Upper lobe of left lung (tissue), 6 donors: Measurements from ENCODE around the gene ADM. TPM values are rescaled to one million over a fixed set of nuclear protein-coding genes. Genes with fewer than 3 reads are reported as not detected.

Experiments
- ATAC-seq, 2 donors: fragments of 200-7000 bp; cut with Tn5 transposase; one replicate each; pipeline ENCODE4 v1.9.1; 2022; ENCODE audit warnings: mild to moderate bottlenecking in 2 of 2, moderate library complexity in 2 of 2; ENCODE audit not compliant: low FRiP score in 2 of 2
- DNase-seq, 2 donors: peaks; one replicate each; pipeline ENCODE4 v3.0.0-alpha.2; 2019 to 2020
- H3K27ac ChIP-seq, 4 donors: fragments of 200-600 bp; sonication (generic); one replicate each; pipeline ENCODE4 v1.5.1; 2016 to 2019
- H3K27me3 ChIP-seq, 4 donors: fragments of 200-600 bp; sonication (generic); one replicate each; pipeline ENCODE4 v1.5.1; 2017 to 2019
- H3K36me3 ChIP-seq, 4 donors: fragments of 200-600 bp; sonication (generic); one replicate each; pipeline ENCODE4 v1.5.1; 2016 to 2019
- H3K4me1 ChIP-seq, 4 donors: fragments of 200-600 bp; sonication (generic); one replicate each; pipeline ENCODE4 v1.5.1; 2018 to 2019
- H3K4me3 ChIP-seq, 4 donors: fragments of 200-600 bp; sonication (generic); one replicate each; pipeline ENCODE4 v1.5.1; 2017 to 2019; ENCODE audit warnings: mild to moderate bottlenecking in 2 of 4, moderate library complexity in 1 of 4
- H3K9me3 ChIP-seq, 4 donors: fragments of 200-600 bp; sonication (generic); one replicate each; pipeline ENCODE4 v1.5.1; 2018 to 2019
- CTCF ChIP-seq, 6 experiments: fragments of 450-650 bp in 4 of 6; fragments of 200-600 bp in 2 of 6; sonication (generic) in 2 of 6; IDR thresholded peaks; one replicate each; pipeline ENCODE4 v1.5.1; 2016 to 2019; ENCODE audit warnings: antibody characterized with exemption in 6 of 6
- EP300 ChIP-seq, 4 donors: sonication (generic); formaldehyde crosslinking; IDR thresholded peaks; one replicate each; pipeline ENCODE4 v1.5.1; 2017; ENCODE audit warnings: antibody characterized with exemption in 4 of 4, control low read depth in 2 of 4
- POLR2A ChIP-seq, 4 donors: fragments of 450-650 bp; IDR thresholded peaks; one replicate each; pipeline ENCODE4 v1.5.1; 2016 to 2017; ENCODE audit warnings: antibody characterized with exemption in 4 of 4, mild to moderate bottlenecking in 2 of 4
- POLR2AphosphoS5 ChIP-seq, 2 donors: sonication (generic); formaldehyde crosslinking; IDR thresholded peaks; one replicate each; pipeline ENCODE4 v1.5.1; 2017; ENCODE audit warnings: antibody characterized with exemption in 2 of 2
- WGBS, 2 donors: methylation state at CpG; one replicate each; pipeline ENCODE4 v1.1.5; 2017 to 2018; 5-methylcytosine and 5-hydroxymethylcytosine counted together
- total RNA-seq, 6 donors: library from RNA; depleted of rRNA in 4 of 6; stranded (reverse); fragments of >200 nt in 4 of 6; gene quantifications; one replicate each; pipeline versions ENCODE4 v1.1.0 to v1.2.1, GENCODE V29; 2016 to 2021
- donor health status: DM: no; HTN: no; CAD: no; lungs with moderate emphysema.
- donor health status: DM: no; HTN: yes; CAD: no; lungs with severe emphysema.

ADM gene
- total RNA-seq, 6 donors from 2014 or later, result 20.4 to 54.3 (median 46.9) TPM

- H3K4me3 ChIP-seq, result peak overlapping the region; percentile 41 to 80 (median 58)
- DNase-seq (peak; percentile 93), ATAC-seq (peak; percentile 45 to 72)
- peaks cover 0 to 8% (median 2%) of the 10 kb centered on the region in 4 donors for H3K27me3 ChIP-seq
- H3K4me1 ChIP-seq, result peaks cover 26 to 68% (median 57%) of the 10 kb centered on the region in 4 donors
- H3K9me3 ChIP-seq, result no peaks in the 10 kb centered on the region
- peak overlapping the region; percentile 85 to 92 (median 86) for H3K27ac ChIP-seq
- H3K36me3 ChIP-seq, result peaks cover 0 to 7% (median 0%) of the 10 kb centered on the region in 4 donors
- 1 to 2% methylated on average over 15 to 52 of the region's 56 CpGs for WGBS, 2 donors
- TF ChIP-seq POLR2A (IDR thresholded peaks at IDR 0.05), result peak in 3 of 4 donors; percentile 31 to 63 (median 57)
- TF ChIP-seq EP300 (IDR thresholded peaks at IDR 0.05), result peak in 1 of 4 donors; percentile 63
- peak; percentile 75 to 88 for TF ChIP-seq POLR2AphosphoS5 (IDR thresholded peaks at IDR 0.05)
- TF ChIP-seq CTCF (IDR thresholded peaks at IDR 0.05), result peak in 1 of 6 experiments; percentile 21
Measured at GRCh38 chr11:10302744-10303557, 1.9 kb upstream of the ADM start.

GRCh38 chr11:10303558-10304363 is 1.1 kb upstream of the ADM start:
- ATAC-seq, result peak in 1 of 2 donors; percentile 20
- H3K27me3 ChIP-seq, result peaks cover 0 to 8% (median 2%) of the 10 kb centered on the region in 4 donors
- WGBS, 2 donors, result 18 to 19% methylated on average over 16 to 29 of the region's 29 CpGs
- no peaks in the 10 kb centered on the region for H3K9me3 ChIP-seq
- peaks cover 0 to 7% (median 0%) of the 10 kb centered on the region in 4 donors for H3K36me3 ChIP-seq
- TF ChIP-seq EP300 (IDR thresholded peaks at IDR 0.05) (peak in 1 of 4 donors; percentile 12), POLR2AphosphoS5 (IDR thresholded peaks at IDR 0.05) (peak; percentile 11 to 43), CTCF (IDR thresholded peaks at IDR 0.05) (no peak), POLR2A (IDR thresholded peaks at IDR 0.05) (peak in 1 of 4 donors; percentile 60)
- peaks cover 35 to 68% (median 63%) of the 10 kb centered on the region in 4 donors for H3K4me1 ChIP-seq
- H3K27ac ChIP-seq, result peak overlapping the region; percentile 85 to 92 (median 86)
- peak; percentile 66 to 86 for DNase-seq
- H3K4me3 ChIP-seq, result peak overlapping the region; percentile 41 to 80 (median 58)

DNA sequence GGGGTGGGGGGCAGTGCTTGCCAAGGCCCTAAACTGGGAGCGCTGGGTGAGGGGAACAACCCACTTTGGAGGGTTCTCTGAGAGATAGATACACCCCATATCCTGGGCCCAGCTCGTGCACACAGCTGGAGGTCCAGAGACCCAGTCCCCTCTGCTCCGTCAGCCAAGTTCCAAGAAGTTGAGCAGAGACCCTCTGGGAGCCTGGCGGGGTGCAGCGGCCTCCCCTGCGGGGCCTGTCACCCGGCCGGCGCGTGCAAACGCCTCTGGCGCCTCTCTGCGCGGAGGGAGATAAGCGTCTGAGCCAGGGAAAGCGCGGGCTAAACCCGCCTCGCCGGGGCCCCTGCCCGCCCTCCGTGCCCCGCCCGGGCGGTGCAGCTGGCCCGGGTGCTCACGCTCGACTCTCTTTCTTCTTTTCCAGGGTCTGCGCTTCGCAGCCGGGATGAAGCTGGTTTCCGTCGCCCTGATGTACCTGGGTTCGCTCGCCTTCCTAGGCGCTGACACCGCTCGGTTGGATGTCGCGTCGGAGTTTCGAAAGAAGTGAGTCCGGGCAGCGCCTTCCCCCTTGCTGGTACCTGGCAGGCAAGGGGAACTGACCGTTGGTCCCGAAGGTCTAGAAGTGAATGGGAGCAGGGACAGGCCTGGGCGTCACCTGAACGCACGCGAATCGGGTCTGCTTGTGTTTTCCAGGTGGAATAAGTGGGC is 540 bp downstream of the ADM start:
- ATAC-seq (peak in 1 of 2 donors; percentile 9), DNase-seq (peak; percentile 64 to 89)
- Histone ChIP-seq H3K4me3 (peak overlapping the region; percentile 48 to 80 (median 62)), H3K36me3 (peaks cover 0 to 7% (median 0%) of the 10 kb centered on the region in 4 donors), H3K27me3 (peaks cover 0 to 8% (median 2%) of the 10 kb centered on the region in 4 donors), H3K4me1 (peaks cover 46 to 80% (median 73%) of the 10 kb centered on the region in 4 donors), H3K9me3 (no peaks in the 10 kb centered on the region), H3K27ac (peak overlapping the region; percentile 85 to 92 (median 86))
- TF ChIP-seq POLR2AphosphoS5 (IDR thresholded peaks at IDR 0.05) (peak; percentile 44 to 66), POLR2A (IDR thresholded peaks at IDR 0.05) (peak in 1 of 4 donors; percentile 32), EP300 (IDR thresholded peaks at IDR 0.05) (no peak), CTCF (IDR thresholded peaks at IDR 0.05) (no peak)
- 1 to 3% methylated on average over 10 to 43 of the region's 51 CpGs for WGBS, 2 donors
